IMR-90 (cell line): ENCODE measurements around the gene NUP210L. TPM values are rescaled to one million over a fixed set of nuclear protein-coding genes. Genes with fewer than 3 reads are reported as not detected.

ENCODE experiments used
- ATAC-seq: fragments of 200-7000 bp; cut with Tn5 transposase; 2 replicates; pipeline ENCODE4 v1.9.1; 2020; ENCODE audit warnings: low read depth, mild to moderate bottlenecking, moderate library complexity
- BruUV-seq: library from RNA; stranded (reverse); fragments of 400-500 nt; replicated peaks from 2 replicates; lab custom pipeline; 2021; lab: Mats Ljungman, UMichigan
- CTCF ChIA-PET: fragments of 300-600 bp; formaldehyde crosslinking; extraction: SDS; loops from one replicate; lab custom pipeline; 2021; ENCODE audit warnings: antibody characterized with exemption; lab: Yijun Ruan, JAX
- POLR2A ChIA-PET: fragments of 300-600 bp; sonication (Branson Sonifier 250); formaldehyde crosslinking; loops from one replicate; lab custom pipeline; 2022; ENCODE audit warnings: antibody characterized with exemption; ENCODE audit not compliant: unreplicated experiment; lab: Charles Lee
- DNase-seq: peaks from one replicate; pipeline ENCODE4 v3.0.0; 2013
- H2AFZ ChIP-seq: replicated peaks from 2 replicates; pipeline ENCODE3; 2013; ENCODE audit warnings: low read length, mild to moderate bottlenecking; ENCODE audit not compliant: poor library complexity
- H2AK5ac ChIP-seq: 2 replicates; pipeline ENCODE4 v1.6.1; 2013; ENCODE audit warnings: low read depth, low read length, inconsistent platforms
- H2AK9ac ChIP-seq: replicated peaks from 2 replicates; pipeline ENCODE3; 2013; ENCODE audit warnings: mild to moderate bottlenecking, low read depth, low read length, moderate library complexity; ENCODE audit not compliant: poor library complexity
- H2BK120ac ChIP-seq: 2 replicates; pipeline ENCODE4 v1.6.1; 2013; ENCODE audit warnings: low read depth, low read length, inconsistent platforms
- H2BK15ac ChIP-seq: 3 replicates; pipeline ENCODE4 v1.6.1; 2013; ENCODE audit warnings: low read depth, low read length, inconsistent platforms
- H2BK20ac ChIP-seq: 2 replicates; pipeline ENCODE4 v1.6.1; 2013; ENCODE audit warnings: low read depth, mild to moderate bottlenecking, inconsistent platforms, low read length, moderate library complexity
- H2BK5ac ChIP-seq: 2 replicates; pipeline ENCODE4 v1.6.1; 2013; ENCODE audit warnings: mild to moderate bottlenecking, low read depth, low read length, inconsistent platforms; ENCODE audit not compliant: poor library complexity, severe bottlenecking
- H3K14ac ChIP-seq: replicated peaks from 2 replicates; pipeline ENCODE4 v1.6.1; 2013; ENCODE audit warnings: low read depth, low read length, inconsistent platforms
- H3K18ac ChIP-seq: 2 replicates; pipeline ENCODE4 v1.6.1; 2013; ENCODE audit warnings: low read depth, low read length, control low read depth
- H3K23ac ChIP-seq: 2 replicates; pipeline ENCODE4 v1.6.1; 2013; ENCODE audit warnings: low read depth, low read length, inconsistent platforms
- H3K27ac ChIP-seq: 2 replicates; pipeline ENCODE4 v1.5.1; 2013; ENCODE audit warnings: mild to moderate bottlenecking, control low read depth, low read length; ENCODE audit not compliant: insufficient read depth
- H3K27me3 ChIP-seq: 2 replicates; pipeline ENCODE4 v1.6.1; 2013; ENCODE audit warnings: low read length; ENCODE audit not compliant: control insufficient read depth, insufficient read depth
- H3K36me3 ChIP-seq: 2 replicates; pipeline ENCODE4 v1.6.1; 2013; ENCODE audit warnings: low read length, mixed read lengths; ENCODE audit not compliant: control insufficient read depth, insufficient read depth
- H3K4ac ChIP-seq: 2 replicates; pipeline ENCODE4 v1.6.1; 2013; ENCODE audit warnings: low read depth, low read length, inconsistent platforms
- H3K4me1 ChIP-seq: 2 replicates; pipeline ENCODE4 v1.6.1; 2013; ENCODE audit warnings: low read length, mixed read lengths; ENCODE audit not compliant: control insufficient read depth, insufficient read depth
- H3K4me2 ChIP-seq: 2 replicates; pipeline ENCODE4 v1.6.1; 2013; ENCODE audit warnings: low read depth, mild to moderate bottlenecking, control low read depth, low read length, moderate library complexity
- H3K4me3 ChIP-seq: 2 replicates; pipeline ENCODE4 v1.5.1; 2013; ENCODE audit warnings: low read depth, mild to moderate bottlenecking, control low read depth, low read length, moderate library complexity; ENCODE audit not compliant: insufficient read depth
- H3K56ac ChIP-seq: 2 replicates; pipeline ENCODE4 v1.6.1; 2013; ENCODE audit warnings: low read length, inconsistent platforms; ENCODE audit not compliant: insufficient read depth; ENCODE audit errors: extremely low read depth
- H3K79me1 ChIP-seq, 2 experiments: 2 replicates each; pipeline ENCODE4 v1.6.1; 2013; ENCODE audit warnings: low read length in 2 of 2, inconsistent platforms in 1 of 2, low read depth in 1 of 2
- H3K9ac ChIP-seq: 2 replicates; pipeline ENCODE4 v1.6.1; 2013; ENCODE audit warnings: low read depth, low read length, control low read depth
- H3K9me1 ChIP-seq: 2 replicates; pipeline ENCODE4 v1.6.1; 2013; ENCODE audit warnings: low read length, inconsistent platforms; ENCODE audit not compliant: insufficient read depth
- H3K9me3 ChIP-seq: 2 replicates; pipeline ENCODE4 v1.6.1; 2013; ENCODE audit warnings: low read length; ENCODE audit not compliant: control insufficient read depth, insufficient read depth
- H4K20me1 ChIP-seq: 2 replicates; pipeline ENCODE4 v1.6.1; 2013; ENCODE audit warnings: low read length, inconsistent platforms; ENCODE audit not compliant: insufficient read depth
- H4K5ac ChIP-seq: 2 replicates; pipeline ENCODE4 v1.6.1; 2013; ENCODE audit warnings: mild to moderate bottlenecking, low read depth, low read length, control low read depth
- H4K8ac ChIP-seq, 2 experiments: 2 replicates each; pipeline ENCODE4 v1.6.1; 2013; ENCODE audit warnings: low read depth in 2 of 2, low read length in 2 of 2, control low read depth in 1 of 2, inconsistent platforms in 1 of 2
- H4K91ac ChIP-seq: 2 replicates; pipeline ENCODE4 v1.6.1; 2013; ENCODE audit warnings: low read depth, low read length, inconsistent platforms; ENCODE audit not compliant: insufficient read depth
- BHLHE40 ChIP-seq: fragments of 150-350 bp; IDR thresholded peaks from 2 replicates; pipeline ENCODE4 v1.6.1; 2016; ENCODE audit warnings: mild to moderate bottlenecking, low read depth, low read length
- CEBPB ChIP-seq: IDR thresholded peaks from 2 replicates; pipeline ENCODE4 v1.6.1; 2012; ENCODE audit warnings: low read depth, low read length, improper control_type of control experiment
- CHD1 ChIP-seq: IDR thresholded peaks from 2 replicates; pipeline ENCODE4 v1.6.1; 2012; ENCODE audit warnings: low read depth, low read length, improper control_type of control experiment
- FOS ChIP-seq: fragments of 150-350 bp; IDR thresholded peaks from 2 replicates; pipeline ENCODE4 v1.6.1; 2016; ENCODE audit warnings: low read depth, low read length
- MAFK ChIP-seq: IDR thresholded peaks from 2 replicates; pipeline ENCODE4 v1.6.1; 2012; ENCODE audit warnings: low read depth, low read length, improper control_type of control experiment
- MXI1 ChIP-seq: IDR thresholded peaks from 2 replicates; pipeline ENCODE4 v1.6.1; 2012; ENCODE audit warnings: low read depth, mild to moderate bottlenecking, low read length, moderate library complexity, borderline replicate concordance
- NFE2L2 ChIP-seq: fragments of 150-350 bp; IDR thresholded peaks from 2 replicates; pipeline ENCODE4 v1.6.1; 2016; ENCODE audit warnings: low read depth, mild to moderate bottlenecking, low read length
- RFX5 ChIP-seq: IDR thresholded peaks from 2 replicates; pipeline ENCODE4 v1.8.0; 2012; ENCODE audit warnings: low read depth, mild to moderate bottlenecking, low read length, moderate library complexity
- SMC3 ChIP-seq: fragments of 150-350 bp; IDR thresholded peaks from 2 replicates; pipeline ENCODE4 v1.6.1; 2016; ENCODE audit warnings: low read depth, mild to moderate bottlenecking, antibody characterized with exemption, low read length, moderate library complexity
- WGBS, 2 experiments: methylation state at CpG; one replicate each; pipeline versions ENCODE4 v1.1.5 to v1.1.7; 2013; ENCODE audit warnings: missing lambda C conversion rate in 2 of 2; ENCODE audit not compliant: insufficient read length in 1 of 2; ENCODE audit errors: extremely low coverage in 2 of 2; 5-methylcytosine and 5-hydroxymethylcytosine counted together
- dilution Hi-C: fragments of 300-500 bp; cut with HindIII; formaldehyde crosslinking; loops from one replicate; pipeline ENCODE4 v1.14.3; 2018; ENCODE audit warnings: low sequenced_read_pairs; ENCODE audit not compliant: unreplicated experiment
- in situ Hi-C: fragments of 300-500 bp; cut with MboI; formaldehyde crosslinking; loops from 3 replicates; pipeline ENCODE4 v1.14.3; 2019; ENCODE audit warnings: low sequenced_read_pairs, inconsistent platforms, mixed read lengths
- intact Hi-C: fragments of 100-400 bp; cut with micrococcal nuclease; formaldehyde crosslinking; loops from 2 replicates; pipeline ENCODE4 v1.10.0; 2022
- polyA plus RNA-seq, 3 experiments: library from polyadenylated mRNA; depleted of rRNA; stranded (reverse); fragments of >200 nt; gene quantifications; 2 replicates each; pipeline ENCODE4 v1.2.3, GENCODE V29; 2012; ENCODE audit warnings: low replicate concordance in 1 of 3
- total RNA-seq: library from RNA; depleted of rRNA; stranded (reverse); fragments of >200 nt; gene quantifications from 2 replicates; pipeline ENCODE4 v1.2.3, GENCODE V29; 2012
- TF ChIP-seq, protein P1 (sequence below): fragments of 150-350 bp; IDR thresholded peaks from 2 replicates; pipeline ENCODE4 v1.6.1; 2016; ENCODE audit warnings: low read depth, mild to moderate bottlenecking, low read length, moderate library complexity, borderline replicate concordance

NUP210L gene
- total and polyA plus RNA-seq, 2 of the 4 experiments (the other 2 are of a cell fraction): under 0.01 to 0.02 TPM

DNA sequence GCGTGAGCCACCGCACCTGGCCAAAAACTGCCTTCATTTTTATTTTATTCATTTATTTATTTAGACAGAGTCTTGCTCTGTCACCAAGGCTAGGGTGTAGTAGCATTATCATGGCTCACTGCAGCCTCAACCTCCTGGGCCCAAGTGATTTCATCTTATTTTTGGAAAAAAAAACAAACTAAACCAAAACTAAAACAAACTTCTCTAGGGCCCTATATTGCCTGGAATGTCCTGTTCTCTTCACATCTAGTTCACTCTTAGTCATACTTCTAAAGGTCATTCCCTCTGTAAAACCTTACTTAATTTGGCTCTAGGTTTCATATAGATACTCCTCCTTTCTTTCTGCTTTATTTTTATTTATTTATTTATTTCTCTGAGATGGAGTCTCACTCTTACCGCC is 148.7 kb downstream of the NUP210L start:
- no peak overlapping the region for H2BK20ac ChIP-seq
- H2AK9ac ChIP-seq: no peak overlapping the region
- H3K23ac ChIP-seq: no peak overlapping the region
- H2AK5ac ChIP-seq: no peak overlapping the region
- H3K18ac ChIP-seq: no peak overlapping the region
- peak overlapping the region; percentile 46; the same call in 1 of the 2 replicates for H3K4me2 ChIP-seq
- H3K79me1 ChIP-seq: no peaks in the 10 kb centered on the region
- no peak overlapping the region for H3K4ac ChIP-seq
- no peak overlapping the region for H4K8ac ChIP-seq
- ChIA-PET POLR2A (interaction anchor here (0.6 kb wide), 1 partner anchor 14 kb away, joined by 6 read pairs; no protein-coding TSS in a partner anchor), CTCF (no interaction called here)
- no peak for TF ChIP-seq SMC3
- TF ChIP-seq, protein P1, sequence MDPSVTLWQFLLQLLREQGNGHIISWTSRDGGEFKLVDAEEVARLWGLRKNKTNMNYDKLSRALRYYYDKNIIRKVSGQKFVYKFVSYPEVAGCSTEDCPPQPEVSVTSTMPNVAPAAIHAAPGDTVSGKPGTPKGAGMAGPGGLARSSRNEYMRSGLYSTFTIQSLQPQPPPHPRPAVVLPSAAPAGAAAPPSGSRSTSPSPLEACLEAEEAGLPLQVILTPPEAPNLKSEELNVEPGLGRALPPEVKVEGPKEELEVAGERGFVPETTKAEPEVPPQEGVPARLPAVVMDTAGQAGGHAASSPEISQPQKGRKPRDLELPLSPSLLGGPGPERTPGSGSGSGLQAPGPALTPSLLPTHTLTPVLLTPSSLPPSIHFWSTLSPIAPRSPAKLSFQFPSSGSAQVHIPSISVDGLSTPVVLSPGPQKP: no peak
- TF ChIP-seq MXI1: no peak
- no peak for TF ChIP-seq RFX5
- TF ChIP-seq CEBPB: no peak
- TF ChIP-seq FOS: no peak; the same call in 1 of the 2 replicates
- no peak for TF ChIP-seq NFE2L2
- TF ChIP-seq BHLHE40: no peak
- no peak for TF ChIP-seq MAFK
- no peak for TF ChIP-seq CHD1
- H2BK5ac ChIP-seq: no peak overlapping the region
- DNase-seq (peak; percentile 86), ATAC-seq (peak; percentile 85)
- no peak overlapping the region for H4K91ac ChIP-seq
- 0 out of 2 replicates have a peak, but pooled peaks cover 4% of the 10 kb centered on the region for H3K9me1 ChIP-seq
- WGBS, 2 experiments: no CpG with 5 or more reads among the region's 3 CpGs
- dilution Hi-C loops (no loop called here), intact Hi-C loops (no loop called here), in situ Hi-C loops (no loop called here)
- H3K36me3 ChIP-seq: no peaks in the 10 kb centered on the region
- no TSS peak for BruUV-seq
- no peak overlapping the region for H2BK15ac ChIP-seq
- H2AFZ ChIP-seq: no peak overlapping the region
- no peak overlapping the region for H3K14ac ChIP-seq
- no peaks in the 10 kb centered on the region for H3K9me3 ChIP-seq
- no peak overlapping the region for H3K9ac ChIP-seq
- H3K27ac ChIP-seq: peak overlapping the region; percentile 71
- no peak overlapping the region for H4K5ac ChIP-seq
- H3K27me3 ChIP-seq: no peaks in the 10 kb centered on the region
- peaks cover 7% of the 10 kb centered on the region for H3K4me1 ChIP-seq
- H3K4me3 ChIP-seq: no peak overlapping the region
- no peak overlapping the region for H3K56ac ChIP-seq
- H2BK120ac ChIP-seq: no peak overlapping the region
- H4K20me1 ChIP-seq: no peaks in the 10 kb centered on the region
